Measurements from ENCODE around the gene TMEM109.

TMEM109 gene, protein sequence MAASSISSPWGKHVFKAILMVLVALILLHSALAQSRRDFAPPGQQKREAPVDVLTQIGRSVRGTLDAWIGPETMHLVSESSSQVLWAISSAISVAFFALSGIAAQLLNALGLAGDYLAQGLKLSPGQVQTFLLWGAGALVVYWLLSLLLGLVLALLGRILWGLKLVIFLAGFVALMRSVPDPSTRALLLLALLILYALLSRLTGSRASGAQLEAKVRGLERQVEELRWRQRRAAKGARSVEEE

DNA sequence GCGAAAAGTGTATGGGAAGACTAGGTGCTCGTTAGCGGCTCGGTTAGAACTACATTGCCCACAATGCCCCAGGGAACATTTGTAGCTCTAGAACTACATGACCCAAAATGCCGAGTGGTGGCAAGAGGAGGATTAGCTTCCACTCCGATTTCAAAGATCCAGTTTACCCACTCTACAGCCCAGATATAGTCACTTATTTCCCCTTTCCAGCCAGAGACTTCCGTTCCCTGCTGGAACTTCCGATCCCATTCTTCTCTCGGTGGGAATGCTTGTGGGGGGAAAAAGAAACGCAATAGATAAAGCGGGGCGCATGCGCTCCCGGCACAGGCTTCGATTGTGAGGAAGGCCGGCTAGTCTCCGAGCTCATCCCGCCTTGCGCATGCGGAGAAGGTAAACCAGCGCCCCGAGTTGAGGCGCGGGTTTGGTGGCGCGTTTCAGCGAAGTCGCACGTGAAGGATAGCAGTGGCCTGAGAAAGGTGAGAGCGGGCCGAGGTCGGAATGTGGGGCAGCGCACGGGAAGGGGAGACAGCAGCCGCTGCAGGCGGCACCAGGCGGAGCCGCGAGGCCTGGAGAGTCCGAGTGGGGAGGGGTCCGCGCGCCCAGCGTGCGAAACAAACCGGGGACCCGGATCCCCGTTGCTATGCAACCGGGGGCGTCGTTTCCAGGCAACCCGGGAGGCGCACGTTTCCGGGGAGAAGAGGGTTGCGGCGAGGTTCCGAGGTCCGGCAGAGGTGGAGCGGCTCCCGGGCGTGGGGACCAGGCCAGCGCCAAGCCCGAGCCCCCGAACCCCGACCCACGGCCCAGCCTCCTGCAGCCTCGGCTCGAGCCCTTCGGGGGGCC lies at the start of gene TMEM109:
TSS of gene TMEM109 (plus strand) at position 366 of the 840 bp plus-strand sequence. CDS start 5,536 bp downstream, outside the sequence.
- DNase-seq (ENCODE audit: low read depth in 2 of 2, low spot score in 1 of 2), result peak; percentile 52 to 79

DNA sequence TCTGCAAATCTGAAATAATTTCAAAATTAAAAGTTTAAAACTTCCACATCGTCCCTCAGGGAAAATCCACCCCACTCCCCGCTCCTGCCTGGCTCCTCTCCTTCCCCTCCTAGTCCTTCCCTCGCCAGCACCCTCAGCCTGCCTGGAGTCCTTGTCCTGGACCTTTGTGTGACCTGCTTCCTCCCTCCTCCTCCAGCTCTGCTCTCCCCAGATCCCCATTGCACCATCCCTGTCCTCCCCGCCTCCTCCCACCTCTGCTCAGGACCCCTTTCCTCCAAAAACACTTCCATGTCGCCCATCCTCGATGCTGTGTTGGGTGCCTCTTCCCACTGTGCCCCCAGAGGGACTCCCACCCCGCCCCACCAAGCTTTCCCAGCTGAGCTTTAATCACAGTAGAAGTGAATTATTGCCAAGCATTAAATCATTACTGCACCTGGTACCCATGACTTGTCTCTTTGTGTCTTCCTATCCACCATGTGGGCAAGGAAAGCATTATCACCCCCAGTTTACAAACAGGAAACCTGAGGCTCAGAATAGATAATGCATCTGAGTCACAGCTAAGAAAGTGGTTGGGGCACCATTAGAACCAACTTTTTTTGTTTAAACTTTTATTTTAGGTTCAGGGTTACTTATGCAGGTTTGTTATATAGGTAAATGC lies 49.0 kb upstream of the TMEM109 start:
- no peak for DNase-seq (ENCODE audit: low read depth in 2 of 2, low spot score in 1 of 2)

DNA sequence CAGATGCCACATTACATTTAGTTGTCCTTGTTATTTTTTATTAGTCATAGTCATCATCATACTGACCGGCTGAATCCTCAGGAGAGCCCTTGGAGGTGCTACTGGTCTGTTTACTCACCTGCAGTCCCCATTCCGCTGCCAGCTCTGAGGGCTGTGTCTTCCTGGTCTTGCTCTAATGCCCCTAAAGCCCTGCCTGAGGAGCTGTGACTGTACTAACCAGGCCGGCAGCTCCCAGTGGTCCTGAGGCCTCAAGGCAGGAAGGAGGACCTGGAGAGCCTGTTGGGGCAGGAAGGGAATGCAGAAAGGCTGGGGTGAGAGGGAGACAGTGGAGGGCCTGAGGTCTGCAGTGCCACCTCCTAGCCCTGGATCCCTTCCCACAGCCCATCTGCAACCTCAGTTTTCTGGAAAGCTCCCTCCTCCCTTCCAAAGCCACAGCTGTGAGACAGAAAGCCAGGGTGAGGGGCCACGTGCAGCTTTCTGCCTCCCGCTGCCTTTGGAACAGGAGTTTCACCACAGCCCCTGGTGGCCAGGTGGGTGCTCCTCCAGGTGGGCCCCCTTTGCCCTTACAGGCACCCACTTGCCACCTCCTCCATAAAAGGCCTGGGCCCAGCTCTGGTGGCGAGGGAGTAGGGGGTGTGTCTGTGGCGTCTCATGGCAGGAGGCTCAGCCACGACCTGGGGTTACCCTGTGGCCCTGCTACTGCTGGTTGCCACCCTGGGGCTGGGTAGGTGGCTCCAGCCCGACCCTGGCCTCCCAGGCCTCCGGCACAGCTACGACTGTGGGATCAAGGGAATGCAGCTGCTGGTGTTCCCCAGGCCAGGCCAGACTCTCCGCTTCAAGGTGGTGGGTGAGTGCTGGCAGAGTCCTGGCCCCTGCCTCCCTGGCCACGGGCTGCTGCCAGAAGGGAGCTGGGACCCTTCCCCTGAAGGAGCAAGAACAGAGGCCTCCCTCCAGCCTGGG lies 46.8 kb upstream of the TMEM109 start, which contains the start of gene ZP1:
TSS of gene ZP1 (plus strand) at position 632 of the 960 bp plus-strand sequence. CDS start at position 652, 20 bp downstream.
- DNase-seq (ENCODE audit: low read depth in 2 of 2, low spot score in 1 of 2), result no peak

DNA sequence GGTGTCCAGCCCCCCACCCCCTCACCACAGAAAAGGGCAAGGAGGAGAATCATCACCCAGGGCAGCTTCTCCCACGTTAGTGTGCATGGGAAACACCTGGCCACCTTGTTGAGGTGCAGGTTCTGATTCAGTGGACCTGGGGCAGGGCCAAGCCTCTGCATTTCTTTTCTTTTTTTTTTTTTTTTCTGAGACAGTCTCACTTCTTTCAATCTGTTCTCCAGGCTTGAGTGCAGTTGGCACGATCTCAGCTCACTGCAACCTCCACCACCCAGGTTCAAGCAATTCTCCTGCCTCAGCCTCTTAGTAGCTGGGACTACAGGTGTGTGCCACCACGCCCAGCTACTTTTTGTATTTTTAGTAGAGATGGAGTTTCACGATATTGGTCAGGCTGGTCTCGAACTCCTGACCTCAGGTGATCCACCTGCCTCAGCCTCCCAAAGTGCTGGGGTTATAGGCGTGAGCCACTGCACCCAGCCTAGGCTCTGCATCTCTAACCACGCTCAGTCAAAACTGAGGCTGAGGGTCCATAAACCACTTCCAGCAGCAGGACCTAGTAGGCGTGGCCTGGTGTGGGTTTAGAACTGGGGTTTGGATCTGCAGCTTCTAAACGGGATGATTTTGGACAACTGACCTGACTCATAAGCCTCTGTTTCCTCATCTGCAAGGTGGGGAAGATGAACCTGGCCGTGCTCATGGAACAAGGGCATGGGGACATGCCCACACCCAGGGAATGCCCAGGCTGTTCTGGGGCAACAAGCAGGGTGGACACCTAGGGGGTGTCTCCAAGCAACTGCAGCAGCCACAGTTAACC lies 45.9 kb upstream of the TMEM109 start:
- no peak for DNase-seq (ENCODE audit: low read depth in 2 of 2, low spot score in 1 of 2)

DNA sequence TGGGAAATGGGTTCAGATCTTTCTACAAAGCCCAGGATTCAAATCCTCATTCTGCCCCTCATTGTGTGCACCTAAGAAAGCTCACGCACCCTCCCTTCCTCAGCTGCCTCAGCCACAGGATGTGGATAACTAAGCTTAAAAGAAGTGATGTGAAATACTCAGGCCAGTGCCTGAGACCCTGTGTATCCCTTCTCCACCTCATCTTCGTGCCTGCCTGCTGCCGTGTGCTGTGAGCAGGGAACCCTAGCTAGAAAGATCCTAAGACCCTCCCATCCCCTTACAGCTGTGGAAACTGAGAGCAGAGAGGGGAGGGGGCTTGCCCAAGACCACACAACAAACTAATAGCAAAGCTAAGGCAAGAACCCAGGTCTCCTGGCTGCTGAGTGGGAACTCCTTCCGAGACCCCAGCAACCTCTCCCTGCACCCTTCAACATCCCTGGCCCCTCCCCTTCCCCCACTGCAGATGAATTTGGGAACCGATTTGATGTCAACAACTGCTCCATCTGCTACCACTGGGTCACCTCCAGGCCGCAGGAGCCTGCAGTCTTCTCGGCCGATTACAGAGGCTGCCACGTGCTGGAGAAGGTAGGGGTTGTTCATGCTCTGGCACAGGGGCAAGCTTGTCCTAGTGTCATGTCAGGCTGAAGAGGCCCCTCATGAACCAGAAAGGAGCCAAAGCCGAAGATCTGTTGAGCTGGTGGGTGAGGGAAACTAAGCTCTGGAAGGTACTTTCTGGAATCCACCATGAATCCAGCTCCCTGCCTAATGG lies 45.1 kb upstream of the TMEM109 start:
- no peak for DNase-seq (ENCODE audit: low read depth in 2 of 2, low spot score in 1 of 2)

DNA sequence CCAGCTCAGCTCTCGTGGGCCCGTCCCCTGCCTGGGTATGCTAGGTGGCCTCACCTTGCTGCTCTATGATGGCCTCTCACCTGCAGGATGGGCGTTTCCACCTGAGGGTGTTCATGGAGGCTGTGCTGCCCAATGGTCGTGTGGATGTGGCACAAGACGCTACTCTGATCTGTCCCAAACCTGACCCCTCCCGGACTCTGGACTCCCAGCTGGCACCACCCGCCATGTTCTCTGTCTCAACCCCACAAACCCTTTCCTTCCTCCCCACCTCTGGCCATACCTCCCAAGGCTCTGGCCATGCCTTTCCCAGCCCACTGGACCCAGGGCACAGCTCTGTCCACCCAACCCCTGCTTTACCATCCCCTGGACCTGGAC lies 44.5 kb upstream of the TMEM109 start:
- no peak for DNase-seq (ENCODE audit: low read depth in 2 of 2, low spot score in 1 of 2)

DNA sequence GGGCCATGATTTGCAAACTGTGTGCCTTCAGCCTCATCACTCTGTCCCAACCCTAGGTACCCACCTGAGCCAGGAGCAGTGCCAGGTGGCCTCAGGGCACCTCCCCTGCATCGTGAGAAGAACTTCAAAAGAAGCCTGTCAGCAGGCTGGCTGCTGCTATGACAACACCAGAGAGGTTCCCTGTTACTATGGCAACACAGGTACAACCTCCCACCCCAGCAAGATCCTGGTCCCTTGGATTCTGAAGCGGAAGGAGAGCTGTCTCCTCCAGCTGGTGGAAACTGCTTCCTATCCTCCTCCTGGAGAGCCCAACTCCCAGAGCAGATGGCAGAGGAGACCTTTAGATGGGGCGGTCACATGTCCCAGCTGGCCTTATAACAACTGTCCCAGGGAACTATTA lies 43.7 kb upstream of the TMEM109 start:
- DNase-seq (ENCODE audit: low read depth in 2 of 2, low spot score in 1 of 2), result no peak

DNA sequence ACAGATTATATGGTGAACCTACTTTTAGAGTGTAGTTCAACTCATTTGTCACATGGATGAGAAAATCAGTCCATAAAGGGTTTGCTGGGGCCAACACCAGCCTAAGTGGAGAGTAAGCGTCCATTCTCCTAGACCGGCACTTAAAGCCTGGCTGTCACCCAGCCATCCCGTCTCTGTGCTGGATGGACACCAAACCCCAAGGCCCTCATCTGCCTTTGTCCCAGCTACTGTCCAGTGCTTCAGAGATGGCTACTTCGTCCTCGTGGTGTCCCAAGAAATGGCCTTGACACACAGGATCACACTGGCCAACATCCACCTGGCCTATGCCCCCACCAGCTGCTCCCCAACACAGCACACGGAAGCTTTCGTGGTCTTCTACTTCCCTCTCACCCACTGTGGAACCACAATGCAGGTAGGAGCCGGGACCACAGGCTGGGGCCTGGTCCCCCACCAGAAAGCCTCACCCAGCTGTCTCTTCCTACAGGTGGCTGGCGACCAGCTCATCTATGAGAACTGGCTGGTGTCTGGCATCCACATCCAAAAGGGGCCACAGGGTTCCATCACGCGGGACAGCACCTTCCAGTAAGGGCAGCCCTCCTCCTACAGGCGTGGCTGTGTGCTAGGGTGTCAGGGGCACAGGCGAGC lies 43.1 kb upstream of the TMEM109 start:
- DNase-seq (ENCODE audit: low read depth in 2 of 2, low spot score in 1 of 2), result no peak

DNA sequence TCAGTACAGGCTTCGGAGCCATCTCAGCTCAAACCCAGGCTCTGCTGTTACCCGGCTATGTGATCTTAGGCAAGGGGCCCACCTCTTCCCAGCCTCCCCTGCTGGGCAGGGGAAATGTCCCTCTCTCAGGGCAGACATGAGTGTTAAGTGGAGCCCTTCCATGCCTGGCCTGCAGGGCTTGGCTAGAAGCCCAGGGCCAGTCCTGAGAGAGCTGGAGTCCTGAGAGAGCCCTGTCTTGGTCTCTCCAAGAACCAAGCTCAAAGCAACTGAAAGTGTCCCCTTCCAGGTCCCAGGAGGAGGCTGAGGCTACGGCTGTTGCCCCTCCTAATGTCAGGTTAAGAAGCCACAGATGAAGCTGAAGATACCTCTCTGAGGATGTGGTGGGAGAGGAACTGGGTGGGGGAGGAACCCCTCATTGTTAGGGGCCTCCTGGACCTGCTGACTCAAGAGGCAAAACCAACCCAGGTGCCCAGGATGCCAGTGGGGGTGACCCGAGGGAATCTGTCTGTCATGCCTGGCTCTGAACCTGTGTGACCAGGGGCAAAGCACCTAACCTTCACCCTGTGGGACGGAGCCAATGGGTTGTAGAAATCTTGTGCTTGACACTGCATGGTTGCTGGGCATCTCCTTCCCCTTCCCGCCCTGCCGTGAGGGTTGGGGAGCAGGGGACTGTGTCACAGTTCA lies 42.4 kb upstream of the TMEM109 start:
- no peak for DNase-seq (ENCODE audit: low read depth in 2 of 2, low spot score in 1 of 2)

DNA sequence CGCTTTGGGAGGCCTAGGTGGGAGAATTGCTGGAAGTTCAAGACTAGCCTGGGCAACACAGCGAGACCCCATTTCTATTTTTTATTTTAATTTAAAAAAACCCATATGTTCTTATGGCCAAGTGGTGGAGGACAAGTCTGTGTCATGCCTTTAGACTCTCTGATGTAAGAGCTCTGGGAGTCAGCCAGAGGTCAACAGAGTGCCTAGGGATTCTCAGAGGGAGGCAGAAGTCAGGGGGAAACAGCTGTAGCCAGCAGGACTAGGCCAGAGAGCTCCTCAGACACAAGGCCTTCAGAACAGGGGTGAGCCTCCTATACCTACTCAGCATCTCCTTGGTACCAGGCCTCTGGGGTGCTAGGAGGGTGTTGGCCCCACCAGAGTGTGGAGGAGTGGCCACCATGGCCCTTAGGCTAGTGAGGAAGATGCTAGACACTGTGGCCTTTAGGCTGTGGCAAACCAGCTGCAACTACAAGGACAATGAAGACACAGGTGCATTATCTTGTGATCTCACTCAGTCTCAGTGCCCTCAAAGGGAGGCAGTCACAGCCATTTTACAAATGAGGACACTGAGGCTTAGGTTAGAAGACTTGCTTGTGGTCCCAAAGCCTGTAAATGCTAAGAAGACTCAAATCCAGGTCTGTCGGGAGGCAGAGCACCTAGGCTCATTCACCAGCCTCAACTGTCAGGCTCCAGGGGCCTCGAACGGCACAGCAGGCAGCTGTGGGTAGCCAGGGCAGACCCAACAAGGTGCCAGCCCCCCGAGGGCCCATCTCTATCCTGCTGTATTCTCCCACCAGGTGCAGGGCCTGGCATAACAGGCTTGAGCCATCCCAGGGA lies 41.6 kb upstream of the TMEM109 start:
- no peak for DNase-seq (ENCODE audit: low read depth in 2 of 2, low spot score in 1 of 2)

DNA sequence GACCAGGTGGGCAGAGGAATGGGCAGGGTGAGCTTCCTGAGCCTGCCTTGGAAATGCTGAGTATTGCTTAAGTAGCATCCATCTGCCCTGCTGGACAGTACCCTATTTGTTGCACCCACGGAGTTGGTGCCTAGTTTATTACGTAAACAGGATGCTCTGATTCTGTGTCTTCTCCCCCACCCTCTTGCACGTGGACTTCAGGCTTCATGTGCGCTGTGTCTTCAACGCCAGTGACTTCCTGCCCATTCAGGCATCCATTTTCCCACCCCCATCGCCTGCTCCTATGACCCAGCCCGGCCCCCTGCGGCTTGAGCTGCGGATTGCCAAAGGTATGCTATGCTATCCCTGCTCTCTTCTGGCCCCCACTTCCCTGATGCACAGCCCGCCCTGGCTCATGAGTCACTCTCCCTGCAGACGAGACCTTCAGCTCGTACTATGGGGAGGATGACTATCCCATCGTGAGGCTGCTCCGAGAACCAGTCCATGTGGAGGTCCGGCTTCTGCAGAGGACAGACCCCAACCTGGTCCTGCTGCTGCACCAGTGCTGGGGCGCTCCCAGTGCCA lies 40.9 kb upstream of the TMEM109 start:
- no peak for DNase-seq (ENCODE audit: low read depth in 2 of 2, low spot score in 1 of 2)

DNA sequence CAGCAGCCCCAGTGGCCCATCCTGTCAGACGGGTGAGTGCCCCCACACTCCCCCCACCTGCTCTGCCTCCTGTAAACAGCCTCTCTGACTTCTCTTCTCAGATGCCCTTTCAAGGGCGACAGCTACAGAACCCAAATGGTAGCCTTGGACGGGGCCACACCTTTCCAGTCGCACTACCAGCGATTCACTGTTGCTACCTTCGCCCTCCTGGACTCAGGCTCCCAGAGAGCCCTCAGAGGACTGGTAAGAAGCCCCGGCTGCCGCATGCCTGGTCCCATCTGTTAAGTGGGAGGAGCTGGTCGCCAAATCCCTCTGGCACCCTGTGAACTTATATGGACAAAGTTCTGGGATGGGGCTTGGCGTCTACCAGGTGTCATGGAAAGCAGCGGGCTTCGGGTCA lies 40.4 kb upstream of the TMEM109 start:
- no peak for DNase-seq (ENCODE audit: low read depth in 2 of 2, low spot score in 1 of 2)

DNA sequence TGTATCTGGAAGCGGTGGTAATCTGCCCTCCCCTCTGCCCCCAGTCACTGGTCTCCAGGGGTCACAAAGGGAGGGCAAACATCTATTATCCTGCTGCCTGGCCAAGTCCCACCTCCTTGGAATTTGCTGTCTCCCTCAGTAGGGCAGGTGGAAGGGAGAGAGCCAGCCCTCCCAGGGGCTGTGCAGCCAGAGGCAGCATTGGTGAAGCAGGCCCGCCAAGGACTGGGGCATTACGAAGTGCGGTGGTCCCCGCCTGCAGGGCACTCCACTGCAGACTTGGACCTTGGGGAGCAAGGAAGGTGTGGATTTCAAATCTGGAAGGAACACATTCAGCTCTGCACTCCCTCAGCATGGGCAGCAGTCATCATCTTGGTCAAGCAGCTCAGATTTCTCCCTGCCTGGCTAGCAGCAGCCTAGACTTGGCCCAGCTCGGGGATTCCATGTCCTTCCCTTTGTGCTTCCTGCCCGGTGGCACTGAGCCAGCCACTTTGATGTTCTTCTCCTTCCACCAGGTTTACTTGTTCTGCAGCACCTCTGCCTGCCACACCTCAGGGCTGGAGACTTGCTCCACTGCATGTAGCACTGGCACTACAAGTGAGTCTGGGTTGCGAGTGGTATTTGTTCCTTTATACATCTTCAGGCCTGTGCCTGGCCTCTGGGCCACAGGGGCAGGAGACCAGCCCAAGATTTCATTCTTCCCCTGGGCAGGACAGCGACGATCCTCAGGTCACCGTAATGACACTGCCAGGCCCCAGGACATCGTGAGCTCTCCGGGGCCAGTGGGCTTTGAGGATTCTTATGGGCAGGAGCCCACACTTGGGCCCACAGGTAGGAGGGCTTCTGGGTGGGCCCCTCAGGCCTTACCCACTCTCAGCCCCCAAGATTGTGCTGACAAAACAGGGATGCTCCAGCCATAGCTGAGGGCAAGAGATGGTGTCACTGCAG lies 39.3 kb upstream of the TMEM109 start:
- DNase-seq (ENCODE audit: low read depth in 2 of 2, low spot score in 1 of 2), result no peak

DNA sequence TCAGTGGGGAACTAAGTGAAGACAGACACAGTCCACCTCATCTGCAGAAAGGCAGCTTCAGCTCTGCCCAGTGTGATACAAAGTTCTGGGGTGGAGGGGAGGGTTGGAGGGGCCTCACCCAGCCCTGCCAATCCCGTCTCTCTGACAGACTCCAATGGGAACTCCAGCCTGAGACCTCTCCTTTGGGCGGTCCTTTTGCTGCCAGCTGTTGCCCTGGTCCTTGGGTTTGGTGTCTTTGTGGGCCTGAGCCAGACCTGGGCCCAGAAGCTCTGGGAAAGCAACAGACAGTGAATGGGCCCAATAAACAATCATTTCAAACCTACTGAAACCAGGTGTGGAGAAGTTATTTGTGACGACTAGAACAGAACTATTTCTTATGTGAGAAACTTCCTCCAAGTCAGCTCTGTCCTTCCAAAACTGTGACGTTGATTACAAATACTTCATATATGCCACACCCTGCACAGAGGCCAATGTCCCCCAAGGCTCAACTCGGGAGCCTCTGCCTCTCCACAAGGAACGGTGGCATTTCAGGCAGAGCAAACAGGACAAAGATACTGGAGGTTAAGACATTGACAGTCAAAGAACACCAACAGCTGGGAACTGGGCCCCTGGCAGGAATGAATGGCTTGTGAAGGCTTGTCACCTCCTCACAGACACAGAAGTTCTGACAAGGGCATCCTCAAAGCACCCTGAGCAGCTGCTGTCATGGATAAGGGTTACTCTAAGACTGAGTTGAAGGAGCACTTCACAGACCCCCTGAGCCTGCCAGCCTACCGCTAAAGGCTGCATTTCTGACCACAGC lies 38.4 kb upstream of the TMEM109 start:
- no peak for DNase-seq (ENCODE audit: low read depth in 2 of 2, low spot score in 1 of 2)

DNA sequence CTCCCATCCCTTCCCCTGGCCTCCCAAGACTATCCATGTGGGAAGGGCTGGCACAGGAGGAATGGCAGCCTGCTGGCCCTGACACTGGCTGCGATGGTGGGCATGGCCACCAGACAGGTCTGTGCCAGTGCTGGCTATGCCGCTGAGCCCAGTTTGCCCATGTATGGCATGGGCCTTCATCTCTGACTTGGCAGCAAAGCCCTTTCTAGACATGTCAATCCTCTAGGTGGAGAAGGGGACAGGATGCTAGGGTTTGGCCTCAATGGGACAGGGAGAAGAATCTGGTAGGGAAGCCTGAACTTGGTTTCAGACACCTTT lies 37.8 kb upstream of the TMEM109 start:
- DNase-seq (ENCODE audit: low read depth in 2 of 2, low spot score in 1 of 2), result no peak

Data from stimulated activated CD8-positive, alpha-beta memory T cell treated with anti-CD3 and anti-CD28 coated beads, Interleukin-4, amount 100 ng/mL, for 1 hour (primary cell).